ENCODE results near the gene SIL1. TPM values are rescaled to one million over a fixed set of nuclear protein-coding genes. Genes with fewer than 3 reads are reported as not detected.

The SIL1 gene
- total RNA-seq, 1 experiment from 2014 or later, result 46.5 TPM

DNA sequence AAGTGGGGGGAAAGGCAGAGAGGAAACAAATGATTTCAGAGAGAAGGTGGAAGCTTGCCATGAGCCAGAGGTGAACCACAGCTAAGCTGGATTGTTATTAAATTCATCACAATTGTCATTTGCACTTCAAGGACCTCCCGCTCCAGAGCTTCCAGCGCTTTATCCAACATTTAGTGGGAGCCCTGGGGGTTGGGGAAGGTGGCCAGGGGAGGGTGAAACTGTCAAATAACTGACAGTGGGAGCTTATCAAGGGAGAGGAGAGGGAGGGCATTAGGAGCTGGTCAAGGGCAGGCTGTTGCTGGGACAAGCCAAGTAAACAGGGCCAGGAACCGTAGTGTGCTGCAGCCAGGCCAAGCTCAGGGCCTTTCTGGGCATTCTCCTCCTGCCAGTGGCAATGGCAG, 71.5 kb downstream of the SIL1 start:
- no peak for DNase-seq
- TF ChIP-seq, protein P1, sequence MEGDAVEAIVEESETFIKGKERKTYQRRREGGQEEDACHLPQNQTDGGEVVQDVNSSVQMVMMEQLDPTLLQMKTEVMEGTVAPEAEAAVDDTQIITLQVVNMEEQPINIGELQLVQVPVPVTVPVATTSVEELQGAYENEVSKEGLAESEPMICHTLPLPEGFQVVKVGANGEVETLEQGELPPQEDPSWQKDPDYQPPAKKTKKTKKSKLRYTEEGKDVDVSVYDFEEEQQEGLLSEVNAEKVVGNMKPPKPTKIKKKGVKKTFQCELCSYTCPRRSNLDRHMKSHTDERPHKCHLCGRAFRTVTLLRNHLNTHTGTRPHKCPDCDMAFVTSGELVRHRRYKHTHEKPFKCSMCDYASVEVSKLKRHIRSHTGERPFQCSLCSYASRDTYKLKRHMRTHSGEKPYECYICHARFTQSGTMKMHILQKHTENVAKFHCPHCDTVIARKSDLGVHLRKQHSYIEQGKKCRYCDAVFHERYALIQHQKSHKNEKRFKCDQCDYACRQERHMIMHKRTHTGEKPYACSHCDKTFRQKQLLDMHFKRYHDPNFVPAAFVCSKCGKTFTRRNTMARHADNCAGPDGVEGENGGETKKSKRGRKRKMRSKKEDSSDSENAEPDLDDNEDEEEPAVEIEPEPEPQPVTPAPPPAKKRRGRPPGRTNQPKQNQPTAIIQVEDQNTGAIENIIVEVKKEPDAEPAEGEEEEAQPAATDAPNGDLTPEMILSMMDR (conservative IDR thresholded peaks at IDR 0.05), result no peak
- no peak for TF ChIP-seq EZH2 (IDR thresholded peaks at IDR 0.05; ENCODE audit: low read depth)
- CTCF ChIA-PET, result no interaction called here
- H3K4me1 ChIP-seq (replicated peaks; ENCODE audit: insufficient read depth), result no peaks in the 10 kb centered on the region
- no peaks in the 10 kb centered on the region for H3K79me2 ChIP-seq (ENCODE audit: low read depth)
- no peaks in the 10 kb centered on the region for H3K9me2 ChIP-seq (ENCODE audit: insufficient read depth)
- no peaks in the 10 kb centered on the region for H3K9me3 ChIP-seq (ENCODE audit: insufficient read depth, low read depth)
- H4K20me1 ChIP-seq (ENCODE audit: insufficient read depth), result no peaks in the 10 kb centered on the region
- no peak overlapping the region for H3K27ac ChIP-seq
- H2AFZ ChIP-seq, result no peak overlapping the region
- H3K4me2 ChIP-seq, result no peak overlapping the region
- BruUV-seq (replicated peaks), result no TSS peak
- POLR2A ChIA-PET (ENCODE audit: unreplicated experiment), result no interaction called here
- no peaks in the 10 kb centered on the region for H3K36me3 ChIP-seq (ENCODE audit: low read depth)
- intact Hi-C loops (cut with micrococcal nuclease; ENCODE audit: unreplicated experiment), result no loop called here
- H3K27me3 ChIP-seq (ENCODE audit: insufficient read depth, low read depth), result no peaks in the 10 kb centered on the region
- H3K4me3 ChIP-seq, result no peak overlapping the region
- H3F3A ChIP-seq (ENCODE audit: insufficient read depth, low read depth), result no peaks in the 10 kb centered on the region

DNA sequence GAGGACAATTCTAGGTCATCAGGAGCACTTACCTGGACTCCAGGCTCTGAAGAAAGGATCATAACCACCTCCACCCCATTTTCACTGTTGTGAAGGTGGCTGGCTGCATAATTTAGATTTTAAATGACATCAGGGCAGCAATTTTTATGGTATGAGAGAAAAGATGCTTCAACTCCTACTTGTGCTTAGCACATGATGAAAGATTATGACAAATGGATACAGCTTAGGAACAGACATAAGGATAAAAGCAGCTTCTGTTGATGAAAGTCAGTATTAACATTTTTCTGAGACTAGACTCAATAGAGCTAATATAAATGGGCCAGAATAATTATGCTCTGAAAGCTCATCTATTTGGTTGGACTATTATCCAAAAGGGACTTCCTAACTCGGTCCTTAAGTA, 72.2 kb downstream of the SIL1 start:
- intact Hi-C loops (cut with micrococcal nuclease; ENCODE audit: unreplicated experiment), result no loop called here
- Histone ChIP-seq H3K27me3 (ENCODE audit: insufficient read depth, low read depth) (no peaks in the 10 kb centered on the region), H3K79me2 (ENCODE audit: low read depth) (no peaks in the 10 kb centered on the region), H3K4me3 (no peak overlapping the region), H3F3A (ENCODE audit: insufficient read depth, low read depth) (no peaks in the 10 kb centered on the region), H3K4me2 (no peak overlapping the region), H3K9me3 (ENCODE audit: insufficient read depth, low read depth) (no peaks in the 10 kb centered on the region), H2AFZ (no peak overlapping the region), H4K20me1 (ENCODE audit: insufficient read depth) (no peaks in the 10 kb centered on the region), H3K36me3 (ENCODE audit: low read depth) (no peaks in the 10 kb centered on the region), H3K4me1 (replicated peaks; ENCODE audit: insufficient read depth) (no peaks in the 10 kb centered on the region), H3K27ac (no peak overlapping the region), H3K9me2 (ENCODE audit: insufficient read depth) (no peaks in the 10 kb centered on the region)
- POLR2A ChIA-PET (ENCODE audit: unreplicated experiment), result interaction anchor here (0.6 kb wide), 1 partner anchor 832 kb away, joined by 3 read pairs; no protein-coding TSS in a partner anchor
- BruUV-seq (replicated peaks), result no TSS peak
- TF ChIP-seq, protein P1 (conservative IDR thresholded peaks at IDR 0.05), result no peak
- no peak for TF ChIP-seq EZH2 (IDR thresholded peaks at IDR 0.05; ENCODE audit: low read depth)
- DNase-seq, result no peak
- CTCF ChIA-PET, result no interaction called here

DNA sequence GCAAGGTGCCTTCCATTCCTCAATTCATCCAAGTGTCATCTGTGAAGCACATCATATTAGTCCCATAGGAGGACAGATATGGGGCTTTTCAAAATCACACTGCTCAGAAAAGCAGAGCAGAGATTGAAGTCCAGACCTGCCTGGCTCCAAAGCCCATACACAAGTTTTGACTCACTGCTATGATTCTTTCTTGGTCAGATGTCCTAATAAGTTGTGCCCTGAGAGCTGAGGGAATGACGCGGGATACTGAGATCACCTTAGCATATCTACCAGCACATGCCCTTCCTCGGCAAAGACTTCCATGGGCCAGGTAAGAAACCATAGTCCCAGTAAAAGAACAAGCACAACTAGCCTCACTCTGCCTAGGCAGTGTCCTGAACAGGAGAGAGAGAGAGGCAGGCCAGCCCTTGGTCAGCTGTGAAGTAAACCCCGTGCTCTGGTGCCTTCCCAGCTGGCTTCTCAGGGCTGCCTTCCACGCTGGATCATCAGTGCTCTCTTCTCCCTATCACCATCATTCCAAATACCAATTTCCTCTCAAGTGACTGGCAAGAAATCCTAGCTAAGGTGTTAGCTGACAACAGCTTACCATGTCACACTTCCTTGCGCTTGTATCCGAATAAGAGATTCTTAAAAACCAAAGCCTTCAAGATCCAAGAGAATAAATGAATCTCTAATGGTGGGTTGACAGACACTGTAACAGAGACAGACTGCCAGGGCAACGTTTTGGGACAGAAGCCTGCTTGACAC, 73.2 kb downstream of the SIL1 start:
- Histone ChIP-seq H3K4me1 (replicated peaks; ENCODE audit: insufficient read depth) (no peaks in the 10 kb centered on the region), H4K20me1 (ENCODE audit: insufficient read depth) (no peaks in the 10 kb centered on the region), H3K4me3 (no peak overlapping the region), H2AFZ (no peak overlapping the region), H3K79me2 (ENCODE audit: low read depth) (no peaks in the 10 kb centered on the region), H3K27me3 (ENCODE audit: insufficient read depth, low read depth) (no peaks in the 10 kb centered on the region), H3K9me2 (ENCODE audit: insufficient read depth) (no peaks in the 10 kb centered on the region), H3F3A (ENCODE audit: insufficient read depth, low read depth) (no peaks in the 10 kb centered on the region), H3K27ac (no peak overlapping the region), H3K9me3 (ENCODE audit: insufficient read depth, low read depth) (no peaks in the 10 kb centered on the region), H3K4me2 (no peak overlapping the region), H3K36me3 (ENCODE audit: low read depth) (no peaks in the 10 kb centered on the region)
- POLR2A ChIA-PET (ENCODE audit: unreplicated experiment), result no interaction called here
- intact Hi-C loops (cut with micrococcal nuclease; ENCODE audit: unreplicated experiment), result no loop called here
- no peak for DNase-seq
- BruUV-seq (replicated peaks), result no TSS peak
- TF ChIP-seq, protein P1 (conservative IDR thresholded peaks at IDR 0.05), result no peak
- no peak for TF ChIP-seq EZH2 (IDR thresholded peaks at IDR 0.05; ENCODE audit: low read depth)
- CTCF ChIA-PET, result no interaction called here
